ENCODE measurements around the gene EGR4.

DNA sequence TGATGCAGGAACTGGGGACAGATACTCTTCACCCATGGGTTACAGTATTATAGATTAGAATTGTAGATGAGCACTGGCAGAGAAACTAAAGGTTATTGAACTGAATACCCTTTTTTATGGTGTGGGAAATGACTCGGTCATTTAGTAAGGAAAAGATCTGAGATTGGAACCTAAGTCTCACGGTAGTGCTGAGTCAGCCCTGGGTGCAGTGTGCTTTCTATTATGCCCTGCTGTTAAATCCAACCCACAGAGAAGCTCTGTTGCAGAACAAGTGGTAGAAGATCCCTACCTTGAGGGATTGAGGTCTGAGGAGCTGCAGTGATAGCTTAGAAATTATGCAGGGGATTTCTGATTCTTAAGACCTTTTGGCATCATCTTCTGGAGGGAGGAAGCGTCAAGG lies 46.5 kb downstream of the EGR4 start:
- TF ChIP-seq, protein P1, sequence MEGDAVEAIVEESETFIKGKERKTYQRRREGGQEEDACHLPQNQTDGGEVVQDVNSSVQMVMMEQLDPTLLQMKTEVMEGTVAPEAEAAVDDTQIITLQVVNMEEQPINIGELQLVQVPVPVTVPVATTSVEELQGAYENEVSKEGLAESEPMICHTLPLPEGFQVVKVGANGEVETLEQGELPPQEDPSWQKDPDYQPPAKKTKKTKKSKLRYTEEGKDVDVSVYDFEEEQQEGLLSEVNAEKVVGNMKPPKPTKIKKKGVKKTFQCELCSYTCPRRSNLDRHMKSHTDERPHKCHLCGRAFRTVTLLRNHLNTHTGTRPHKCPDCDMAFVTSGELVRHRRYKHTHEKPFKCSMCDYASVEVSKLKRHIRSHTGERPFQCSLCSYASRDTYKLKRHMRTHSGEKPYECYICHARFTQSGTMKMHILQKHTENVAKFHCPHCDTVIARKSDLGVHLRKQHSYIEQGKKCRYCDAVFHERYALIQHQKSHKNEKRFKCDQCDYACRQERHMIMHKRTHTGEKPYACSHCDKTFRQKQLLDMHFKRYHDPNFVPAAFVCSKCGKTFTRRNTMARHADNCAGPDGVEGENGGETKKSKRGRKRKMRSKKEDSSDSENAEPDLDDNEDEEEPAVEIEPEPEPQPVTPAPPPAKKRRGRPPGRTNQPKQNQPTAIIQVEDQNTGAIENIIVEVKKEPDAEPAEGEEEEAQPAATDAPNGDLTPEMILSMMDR (IDR thresholded peaks at IDR 0.05) = no peak
- TF ChIP-seq EP300 (IDR thresholded peaks at IDR 0.05) = no peak
- TF ChIP-seq POLR2A (IDR thresholded peaks at IDR 0.05) = no peak

Data from tibial nerve (tissue), 4 donors.